Erythroblast (primary cell): Measurements from ENCODE around the gene SNX10.

ENCODE experiments used
- GATA1 ChIP-seq: IDR thresholded peaks from 2 replicates; pipeline ENCODE4 v1.6.1; 2011; ENCODE audit warnings: low read depth, mild to moderate bottlenecking, control low read depth, low read length, moderate library complexity
- POLR2A ChIP-seq: IDR thresholded peaks from 2 replicates; pipeline ENCODE4 v1.6.1; 2011; ENCODE audit warnings: mild to moderate bottlenecking, low read length

DNA sequence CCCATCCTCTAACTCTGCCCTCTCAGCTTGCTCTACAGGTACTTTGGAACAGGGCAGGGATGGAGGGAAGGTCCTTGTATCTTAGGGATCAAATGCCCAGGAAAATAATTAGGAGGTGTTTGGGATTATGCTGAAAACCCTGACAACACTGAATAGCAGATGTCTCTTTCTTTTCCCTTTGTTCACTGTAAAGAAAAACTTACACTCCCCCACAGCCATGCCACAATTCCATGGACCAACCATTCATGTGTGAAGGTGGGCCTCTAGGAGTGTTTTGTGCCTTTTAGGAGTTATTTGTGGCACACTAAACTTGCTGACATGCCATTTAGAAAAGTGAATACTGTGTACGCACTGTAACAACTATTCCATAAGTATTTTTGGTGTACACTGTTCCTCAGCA is 108.1 kb downstream of the SNX10 start:
- TF ChIP-seq POLR2A, result no peak
- no peak for TF ChIP-seq GATA1
